ENCODE measurements around the gene ST3GAL2. TPM values are rescaled to one million over a fixed set of nuclear protein-coding genes. Genes with fewer than 3 reads are reported as not detected.

The ST3GAL2 gene
- total and polyA plus RNA-seq, 2 experiments from 2014 or later: 46.1 to 115 TPM

GRCh38 chr16:70381604-70382342, 57.1 kb downstream of the ST3GAL2 start:
- peak overlapping the region; percentile 22 for H3K4me3 ChIP-seq
- no peak for TF ChIP-seq CTCF (IDR thresholded peaks at IDR 0.05; ENCODE audit: low read depth, low read length)
- DNase-seq (ENCODE audit: low read depth in 1 of 2, low spot score in 1 of 2): no peak
- no peaks in the 10 kb centered on the region for H3K27me3 ChIP-seq
- H3K9me3 ChIP-seq (ENCODE audit: low read depth): no peaks in the 10 kb centered on the region
- H3K27ac ChIP-seq: no peak overlapping the region
- peaks cover 8% of the 10 kb centered on the region for H3K4me1 ChIP-seq (ENCODE audit: low read depth)
- peaks cover 20% of the 10 kb centered on the region for H3K36me3 ChIP-seq

GRCh38 chr16:70380919-70381603, 57.8 kb downstream of the ST3GAL2 start:
- no peaks in the 10 kb centered on the region for H3K9me3 ChIP-seq (ENCODE audit: low read depth)
- TF ChIP-seq CTCF (IDR thresholded peaks at IDR 0.05; ENCODE audit: low read depth, low read length): peak; percentile 38
- peak overlapping the region; percentile 85 for H3K27ac ChIP-seq
- peak; percentile 98 to 99 for DNase-seq (ENCODE audit: low read depth in 1 of 2, low spot score in 1 of 2)
- H3K4me1 ChIP-seq (ENCODE audit: low read depth): peaks cover 8% of the 10 kb centered on the region
- peak overlapping the region; percentile 45 for H3K4me3 ChIP-seq
- no peaks in the 10 kb centered on the region for H3K27me3 ChIP-seq
- H3K36me3 ChIP-seq: peaks cover 18% of the 10 kb centered on the region

- peaks cover 8% of the 10 kb centered on the region for H3K4me1 ChIP-seq (ENCODE audit: low read depth)
- no peaks in the 10 kb centered on the region for H3K27me3 ChIP-seq
- peak overlapping the region; percentile 85 for H3K27ac ChIP-seq
- DNase-seq (ENCODE audit: low read depth in 1 of 2, low spot score in 1 of 2): peak; percentile 58 to 88
- H3K4me3 ChIP-seq: peak overlapping the region; percentile 45
- TF ChIP-seq CTCF (IDR thresholded peaks at IDR 0.05; ENCODE audit: low read depth, low read length): no peak
- peaks cover 18% of the 10 kb centered on the region for H3K36me3 ChIP-seq
- no peaks in the 10 kb centered on the region for H3K9me3 ChIP-seq (ENCODE audit: low read depth)
These were observed 58.5 kb downstream of the ST3GAL2 start for GRCh38 chr16:70380248-70380918.

GRCh38 chr16:70378869-70379493, 59.9 kb downstream of the ST3GAL2 start:
- DNase-seq (ENCODE audit: low read depth in 1 of 2, low spot score in 1 of 2): no peak
- Histone ChIP-seq H3K4me1 (ENCODE audit: low read depth) (peaks cover 8% of the 10 kb centered on the region), H3K27me3 (no peaks in the 10 kb centered on the region), H3K4me3 (no peak overlapping the region), H3K27ac (peak overlapping the region; percentile 85), H3K36me3 (peaks cover 10% of the 10 kb centered on the region), H3K9me3 (ENCODE audit: low read depth) (no peaks in the 10 kb centered on the region)
- TF ChIP-seq CTCF (IDR thresholded peaks at IDR 0.05; ENCODE audit: low read depth, low read length): no peak

GRCh38 chr16:70377782-70378181, 61.1 kb downstream of the ST3GAL2 start:
- no peak for DNase-seq (ENCODE audit: low read depth in 1 of 2, low spot score in 1 of 2)
- TF ChIP-seq CTCF (IDR thresholded peaks at IDR 0.05; ENCODE audit: low read depth, low read length): no peak

More at GRCh38 chr16:70377782-70378181, 61.1 kb downstream of the ST3GAL2 start:
- Histone ChIP-seq H3K36me3 (peaks cover 10% of the 10 kb centered on the region), H3K4me3 (no peak overlapping the region), H3K9me3 (ENCODE audit: low read depth) (no peaks in the 10 kb centered on the region), H3K27me3 (no peaks in the 10 kb centered on the region), H3K27ac (no peak overlapping the region), H3K4me1 (ENCODE audit: low read depth) (peaks cover 8% of the 10 kb centered on the region)
